HUES64 (cell line): Measurements from ENCODE around the gene PIK3R5.

Experiments
- H3K27ac ChIP-seq: 2 replicates; pipeline ENCODE4 v1.7.0; 2013; ENCODE audit warnings: low read depth, low read length, inconsistent platforms
- H3K27me3 ChIP-seq: 2 replicates; pipeline ENCODE4 v1.6.1; 2013; ENCODE audit warnings: mild to moderate bottlenecking, low read length; ENCODE audit not compliant: insufficient read depth
- H3K36me3 ChIP-seq: 2 replicates; pipeline ENCODE4 v1.6.1; 2013; ENCODE audit warnings: mild to moderate bottlenecking, low read length; ENCODE audit not compliant: insufficient read depth
- H3K4me1 ChIP-seq: 2 replicates; pipeline ENCODE4 v1.6.1; 2013; ENCODE audit warnings: mild to moderate bottlenecking, low read length, moderate library complexity; ENCODE audit not compliant: insufficient read depth
- H3K4me3 ChIP-seq: 2 replicates; pipeline ENCODE4 v1.5.1; 2013; ENCODE audit warnings: mild to moderate bottlenecking, low read length, moderate library complexity
- H3K9ac ChIP-seq: 2 replicates; pipeline ENCODE4 v1.6.1; 2013; ENCODE audit warnings: mild to moderate bottlenecking, low read depth, low read length
- H3K9me3 ChIP-seq: 2 replicates; pipeline ENCODE4 v1.6.1; 2013; ENCODE audit warnings: low read depth, low read length; ENCODE audit not compliant: insufficient read depth
- WGBS: fragments of 150-250, 120-280 bp; methylation state at CpG from one replicate; pipeline ENCODE4 v1.1.7; 2013; ENCODE audit warnings: missing lambda C conversion rate; 5-methylcytosine and 5-hydroxymethylcytosine counted together

The PIK3R5 gene

DNA sequence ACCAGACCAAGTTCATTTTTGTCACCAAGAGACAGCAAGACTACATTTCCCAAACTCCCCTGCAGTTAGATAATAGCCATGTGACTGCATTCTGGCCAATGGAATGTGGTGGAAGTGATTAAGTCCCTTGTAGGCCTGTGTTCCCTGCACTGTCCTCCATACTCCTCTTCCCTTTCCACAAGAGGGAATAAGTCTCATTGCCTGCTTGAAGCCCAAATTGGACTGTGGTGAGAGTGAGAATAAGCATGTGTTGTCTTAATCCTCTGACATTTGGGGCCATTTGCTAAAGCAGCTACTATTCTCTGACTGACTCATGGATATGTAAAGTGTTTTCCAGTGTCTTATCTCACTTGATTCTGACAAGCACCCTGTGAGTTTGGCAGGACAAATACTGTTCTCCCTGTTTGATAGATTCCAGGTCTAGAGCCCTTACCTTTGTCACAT is 118.7 kb downstream of the PIK3R5 start:
- H3K36me3 ChIP-seq = no peaks in the 10 kb centered on the region
- no peak overlapping the region for H3K4me3 ChIP-seq
- no peaks in the 10 kb centered on the region for H3K27me3 ChIP-seq
- no peak overlapping the region for H3K9ac ChIP-seq
- peaks cover 4% of the 10 kb centered on the region; the same call in 1 of the 2 replicates for H3K4me1 ChIP-seq
- H3K9me3 ChIP-seq = no peaks in the 10 kb centered on the region
- no peak overlapping the region for H3K27ac ChIP-seq

GRCh38 chr17:8844229-8845218 is 121.0 kb downstream of the PIK3R5 start:
- Histone ChIP-seq H3K4me3 (no peak overlapping the region), H3K9me3 (no peaks in the 10 kb centered on the region), H3K36me3 (no peaks in the 10 kb centered on the region), H3K27me3 (no peaks in the 10 kb centered on the region), H3K4me1 (peaks cover 4% of the 10 kb centered on the region; the same call in 1 of the 2 replicates), H3K9ac (no peak overlapping the region), H3K27ac (no peak overlapping the region)
- 93% methylated on average over 5 of the region's 9 CpGs for WGBS

DNA sequence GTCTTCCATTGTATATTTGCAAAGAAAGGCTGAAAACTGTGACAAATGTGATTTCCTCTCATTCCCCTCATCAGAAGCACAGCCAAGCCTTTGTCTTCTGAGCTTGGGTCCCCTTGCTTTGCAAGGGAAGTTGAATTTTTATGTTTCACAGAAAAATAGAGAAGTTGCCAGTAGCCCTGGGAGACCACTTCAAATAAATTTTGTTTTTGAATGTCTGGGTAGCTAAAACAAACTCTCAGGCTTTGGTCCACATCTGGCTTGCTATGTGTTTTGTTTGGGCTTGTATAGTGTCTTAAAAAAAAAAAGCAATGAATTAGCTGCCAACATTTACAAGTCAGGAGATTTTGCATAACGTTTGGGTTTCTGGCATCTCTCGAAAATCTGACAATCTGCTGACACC is 122.2 kb downstream of the PIK3R5 start:
- H3K9me3 ChIP-seq = no peaks in the 10 kb centered on the region
- 90% methylated on average over 2 of the region's 2 CpGs for WGBS
- H3K9ac ChIP-seq = no peak overlapping the region
- H3K4me1 ChIP-seq = peaks cover 4% of the 10 kb centered on the region; the same call in 1 of the 2 replicates
- no peaks in the 10 kb centered on the region for H3K36me3 ChIP-seq
- no peaks in the 10 kb centered on the region for H3K27me3 ChIP-seq
- no peak overlapping the region for H3K27ac ChIP-seq
- no peak overlapping the region for H3K4me3 ChIP-seq

DNA sequence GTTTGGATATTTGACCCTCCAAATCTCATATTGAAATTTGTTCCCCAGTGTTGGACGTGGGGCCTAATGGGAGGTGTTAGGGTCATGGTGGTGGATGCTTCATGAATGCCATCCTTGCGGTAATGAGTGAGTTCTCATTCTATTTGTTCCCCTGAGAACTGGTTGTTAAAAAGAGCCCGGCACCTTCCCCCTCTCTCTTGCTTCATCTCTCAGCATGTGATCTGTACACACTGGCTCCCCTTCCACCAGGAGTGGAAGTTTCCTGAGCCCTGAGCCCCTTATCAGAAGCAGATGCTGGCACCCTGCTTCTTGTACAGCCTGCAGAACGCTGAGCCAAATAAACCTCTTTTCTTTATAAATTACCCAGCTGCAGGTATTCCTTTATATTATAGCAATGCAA is 123.7 kb downstream of the PIK3R5 start:
- 87% methylated on average over 4 of the region's 4 CpGs for WGBS
- peaks cover 5% of the 10 kb centered on the region; the same call in 1 of the 2 replicates for H3K4me1 ChIP-seq
- H3K9me3 ChIP-seq = no peaks in the 10 kb centered on the region
- H3K36me3 ChIP-seq = no peaks in the 10 kb centered on the region
- no peaks in the 10 kb centered on the region for H3K27me3 ChIP-seq
- no peak overlapping the region for H3K4me3 ChIP-seq
- H3K27ac ChIP-seq = no peak overlapping the region
- H3K9ac ChIP-seq = no peak overlapping the region

GRCh38 chr17:8839410-8839935 is 126.0 kb downstream of the PIK3R5 start:
- H3K36me3 ChIP-seq = no peaks in the 10 kb centered on the region
- H3K9me3 ChIP-seq = no peaks in the 10 kb centered on the region
- WGBS = 83% methylated on average over 11 of the region's 11 CpGs
- H3K27ac ChIP-seq = no peak overlapping the region
- H3K9ac ChIP-seq = no peak overlapping the region
- no peak overlapping the region for H3K4me3 ChIP-seq
- no peaks in the 10 kb centered on the region for H3K27me3 ChIP-seq
- 0 out of 2 replicates have a peak, but pooled peaks cover 4% of the 10 kb centered on the region for H3K4me1 ChIP-seq

GRCh38 chr17:8838551-8839095 is 126.9 kb downstream of the PIK3R5 start:
- Histone ChIP-seq H3K4me3 (no peak overlapping the region), H3K4me1 (0 out of 2 replicates have a peak, but pooled peaks cover 4% of the 10 kb centered on the region), H3K27ac (no peak overlapping the region), H3K9me3 (no peaks in the 10 kb centered on the region), H3K27me3 (no peaks in the 10 kb centered on the region), H3K9ac (no peak overlapping the region), H3K36me3 (no peaks in the 10 kb centered on the region)
- 94% methylated on average over 12 of the region's 12 CpGs for WGBS

- Histone ChIP-seq H3K27ac (no peak overlapping the region), H3K27me3 (no peaks in the 10 kb centered on the region), H3K4me1 (0 out of 2 replicates have a peak, but pooled peaks cover 4% of the 10 kb centered on the region), H3K4me3 (no peak overlapping the region), H3K9ac (no peak overlapping the region), H3K36me3 (no peaks in the 10 kb centered on the region), H3K9me3 (no peaks in the 10 kb centered on the region)
- WGBS = 67% methylated on average over 8 of the region's 8 CpGs
These were observed 127.9 kb downstream of the PIK3R5 start for GRCh38 chr17:8837563-8838075.

GRCh38 chr17:8836821-8837562 is 128.5 kb downstream of the PIK3R5 start:
- Histone ChIP-seq H3K36me3 (no peaks in the 10 kb centered on the region), H3K27me3 (no peaks in the 10 kb centered on the region), H3K9ac (no peak overlapping the region), H3K4me1 (0 out of 2 replicates have a peak, but pooled peaks cover 4% of the 10 kb centered on the region), H3K9me3 (no peaks in the 10 kb centered on the region), H3K27ac (no peak overlapping the region), H3K4me3 (no peak overlapping the region)
- WGBS = 87% methylated on average over 13 of the region's 15 CpGs

DNA sequence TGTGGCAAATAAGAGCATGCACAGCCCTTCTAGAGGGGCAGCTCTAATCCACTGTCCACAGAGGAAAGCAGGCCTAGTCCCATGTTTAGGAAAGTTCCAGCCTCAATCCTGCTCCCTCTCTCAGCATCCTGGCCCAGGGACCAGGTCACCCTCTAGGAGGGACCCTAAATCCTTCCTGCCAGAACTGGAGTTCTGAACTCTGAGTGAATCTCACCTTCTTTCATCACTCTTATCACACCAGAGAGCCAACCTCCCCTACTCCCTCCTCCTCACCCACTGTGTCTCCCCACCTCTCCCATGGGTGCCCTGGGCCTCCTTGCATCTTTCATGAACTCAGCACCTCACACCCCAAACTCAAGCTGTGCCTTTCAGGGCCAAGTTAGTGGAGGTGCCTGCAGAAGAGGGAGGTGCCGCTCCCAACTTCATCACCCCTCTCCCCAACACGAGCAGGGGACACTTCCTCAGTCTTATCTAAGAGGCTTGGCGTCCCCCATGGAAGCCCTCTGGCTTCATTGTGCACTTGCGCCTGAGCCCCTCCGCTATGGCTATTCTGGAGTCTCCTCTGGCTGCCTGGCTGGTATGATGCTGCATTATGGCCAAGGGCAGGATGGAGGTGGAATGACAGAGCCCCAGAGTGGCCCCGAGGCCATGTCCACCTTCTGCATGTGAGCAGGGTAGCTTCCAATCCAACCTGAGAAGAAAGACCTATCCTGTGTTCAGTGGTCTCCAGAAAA is 129.7 kb downstream of the PIK3R5 start:
- Histone ChIP-seq H3K4me3 (no peak overlapping the region), H3K36me3 (no peaks in the 10 kb centered on the region), H3K9me3 (no peaks in the 10 kb centered on the region), H3K27ac (no peak overlapping the region), H3K4me1 (0 out of 2 replicates have a peak, but pooled peaks cover 4% of the 10 kb centered on the region), H3K27me3 (no peaks in the 10 kb centered on the region), H3K9ac (no peak overlapping the region)
- 89% methylated on average over 6 of the region's 6 CpGs for WGBS

- Histone ChIP-seq H3K4me3 (no peak overlapping the region), H3K36me3 (no peaks in the 10 kb centered on the region), H3K4me1 (0 out of 2 replicates have a peak, but pooled peaks cover 4% of the 10 kb centered on the region), H3K9me3 (no peaks in the 10 kb centered on the region), H3K9ac (no peak overlapping the region), H3K27me3 (no peaks in the 10 kb centered on the region), H3K27ac (no peak overlapping the region)
- WGBS = 90% methylated on average over 14 of the region's 14 CpGs
These were observed 130.4 kb downstream of the PIK3R5 start for GRCh38 chr17:8835106-8835505.
